T47D (cell line): ENCODE measurements around the gene COL4A2.

Source experiments
- DNase-seq, 2 experiments: peaks; one replicate each; pipeline versions ENCODE4 v3.0.0 to v3.0.0-alpha.2; 2011 to 2012; ENCODE audit warnings: low read depth in 1 of 2, low spot score in 1 of 2
- JUND ChIP-seq: IDR thresholded peaks from 2 replicates; pipeline ENCODE4 v1.6.1; 2012; ENCODE audit warnings: low read depth
- in situ Hi-C: cut with HindIII; loops from 2 replicates; pipeline ENCODE4 v1.10.0; 2016; ENCODE audit warnings: low sequenced_read_pairs, low pct_unique_long_range_greater_than_20kb

The COL4A2 gene

GRCh38 chr13:110286833-110287819 lies 20.0 kb upstream of the COL4A2 start:
- no peak for DNase-seq
- no peak for TF ChIP-seq JUND
- in situ Hi-C loops = no loop called here

- no peak for DNase-seq
- in situ Hi-C loops = no loop called here
- no peak for TF ChIP-seq JUND
These were observed 17.9 kb upstream of the COL4A2 start for GRCh38 chr13:110289174-110289573.

GRCh38 chr13:110289661-110290060 lies 17.4 kb upstream of the COL4A2 start:
- in situ Hi-C loops = no loop called here
- no peak for TF ChIP-seq JUND
- no peak for DNase-seq

- no peak for TF ChIP-seq JUND
- in situ Hi-C loops = no loop called here
- no peak for DNase-seq
These were observed 16.9 kb upstream of the COL4A2 start for GRCh38 chr13:110290153-110290552.

GRCh38 chr13:110290826-110291225 lies 16.3 kb upstream of the COL4A2 start:
- no peak for TF ChIP-seq JUND
- DNase-seq = no peak
- in situ Hi-C loops = no loop called here

- no peak for TF ChIP-seq JUND
- no peak for DNase-seq
- in situ Hi-C loops = no loop called here
These were observed 15.8 kb upstream of the COL4A2 start for GRCh38 chr13:110291286-110291685.

- no peak for TF ChIP-seq JUND
- in situ Hi-C loops = no loop called here
- DNase-seq = no peak
These were observed 14.0 kb upstream of the COL4A2 start for GRCh38 chr13:110293037-110293436.

- DNase-seq = no peak
- TF ChIP-seq JUND = no peak
- in situ Hi-C loops = no loop called here
These were observed 13.4 kb upstream of the COL4A2 start for GRCh38 chr13:110293649-110294048.

- in situ Hi-C loops = no loop called here
- TF ChIP-seq JUND = no peak
- no peak for DNase-seq
These were observed 12.9 kb upstream of the COL4A2 start for GRCh38 chr13:110294146-110294545.

- in situ Hi-C loops = no loop called here
- no peak for DNase-seq
- no peak for TF ChIP-seq JUND
These were observed 12.5 kb upstream of the COL4A2 start for GRCh38 chr13:110294622-110295021.

- in situ Hi-C loops = no loop called here
- DNase-seq = no peak
- no peak for TF ChIP-seq JUND
These were observed 10.1 kb upstream of the COL4A2 start for GRCh38 chr13:110297011-110297410.

- in situ Hi-C loops = no loop called here
- no peak for DNase-seq
- TF ChIP-seq JUND = no peak
These were observed 9.1 kb upstream of the COL4A2 start for GRCh38 chr13:110297766-110298504.
